ENCODE results near the gene ZNF276. TPM values are rescaled to one million over a fixed set of nuclear protein-coding genes. Genes with fewer than 3 reads are reported as not detected.
"Not testable (repeated sequence)": the region's sequence is repeated elsewhere in the genome, so short reads cannot be mapped to it uniquely, and the experiment has no call there.

The ZNF276 gene
- total RNA-seq, 2 donors from 2014 or later = 28.2 to 32.6 TPM

GRCh38 chr16:89782489-89782888 is 61.2 kb downstream of the ZNF276 start:
- no peak overlapping the region for H3K4me3 Mint-ChIP-seq

DNA sequence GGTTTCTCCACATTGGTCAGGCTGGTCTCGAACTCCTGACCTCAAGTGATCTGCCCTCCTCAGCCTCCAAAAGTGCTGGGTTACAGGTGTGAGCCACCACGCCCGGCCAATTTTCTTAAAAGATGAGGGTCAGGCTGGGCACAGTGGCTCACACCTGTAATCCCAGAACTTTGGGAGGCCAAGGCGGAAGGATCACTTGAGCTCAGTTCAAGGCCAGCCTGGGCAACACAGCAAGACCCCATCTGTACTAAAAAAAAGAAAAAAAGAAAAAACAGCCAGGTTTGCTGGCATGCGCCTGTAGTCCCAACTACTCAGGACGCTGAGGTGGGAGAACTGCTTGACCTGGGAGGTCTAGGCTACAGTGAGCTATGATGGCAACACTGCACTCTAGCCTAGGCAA is 62.6 kb downstream of the ZNF276 start:
- WGBS, 2 experiments (ENCODE audit: insufficient coverage in 1 of 2, insufficient read length in 1 of 2) = 94 to 96% methylated on average over 6 of the region's 6 CpGs
- not testable (repeated sequence) for H3K4me3 ChIP-seq (ENCODE audit: low read length); H3K27me3 ChIP-seq (ENCODE audit: control insufficient read depth, insufficient read depth, low read length, poor library complexity, severe bottlenecking); DNase-seq; H3K27ac Mint-ChIP-seq; H3K27ac ChIP-seq (ENCODE audit: low read depth, low read length); H3K4me1 ChIP-seq (ENCODE audit: control insufficient read depth, insufficient read depth, low read length); H3K9me3 Mint-ChIP-seq; H3K9ac ChIP-seq (ENCODE audit: extremely low read depth, low read length, poor library complexity, severe bottlenecking); H3K9me3 ChIP-seq (ENCODE audit: control insufficient read depth, low read length); H3K4me1 Mint-ChIP-seq; H3K27me3 Mint-ChIP-seq (ENCODE audit: insufficient read depth); H3K4me3 Mint-ChIP-seq
- H3K36me3 ChIP-seq (ENCODE audit: control insufficient read depth, insufficient read depth, low read length) = peaks cover 74% of the 10 kb centered on the region
- H3K36me3 Mint-ChIP-seq (ENCODE audit: low read depth) = peaks cover 75% of the 10 kb centered on the region

More at GRCh38 chr16:89782489-89782888, 61.2 kb downstream of the ZNF276 start:
- TF ChIP-seq, protein P1, sequence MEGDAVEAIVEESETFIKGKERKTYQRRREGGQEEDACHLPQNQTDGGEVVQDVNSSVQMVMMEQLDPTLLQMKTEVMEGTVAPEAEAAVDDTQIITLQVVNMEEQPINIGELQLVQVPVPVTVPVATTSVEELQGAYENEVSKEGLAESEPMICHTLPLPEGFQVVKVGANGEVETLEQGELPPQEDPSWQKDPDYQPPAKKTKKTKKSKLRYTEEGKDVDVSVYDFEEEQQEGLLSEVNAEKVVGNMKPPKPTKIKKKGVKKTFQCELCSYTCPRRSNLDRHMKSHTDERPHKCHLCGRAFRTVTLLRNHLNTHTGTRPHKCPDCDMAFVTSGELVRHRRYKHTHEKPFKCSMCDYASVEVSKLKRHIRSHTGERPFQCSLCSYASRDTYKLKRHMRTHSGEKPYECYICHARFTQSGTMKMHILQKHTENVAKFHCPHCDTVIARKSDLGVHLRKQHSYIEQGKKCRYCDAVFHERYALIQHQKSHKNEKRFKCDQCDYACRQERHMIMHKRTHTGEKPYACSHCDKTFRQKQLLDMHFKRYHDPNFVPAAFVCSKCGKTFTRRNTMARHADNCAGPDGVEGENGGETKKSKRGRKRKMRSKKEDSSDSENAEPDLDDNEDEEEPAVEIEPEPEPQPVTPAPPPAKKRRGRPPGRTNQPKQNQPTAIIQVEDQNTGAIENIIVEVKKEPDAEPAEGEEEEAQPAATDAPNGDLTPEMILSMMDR (conservative IDR thresholded peaks at IDR 0.05) = no peak
- H3K27ac ChIP-seq (ENCODE audit: low read depth, low read length) = no peak overlapping the region
- H3K9me3 ChIP-seq (ENCODE audit: control insufficient read depth, low read length) = no peaks in the 10 kb centered on the region
- H3K27me3 ChIP-seq (ENCODE audit: control insufficient read depth, insufficient read depth, low read length, poor library complexity, severe bottlenecking) = no peaks in the 10 kb centered on the region
- no peaks in the 10 kb centered on the region for H3K4me1 ChIP-seq (ENCODE audit: control insufficient read depth, insufficient read depth, low read length)
- peaks cover 9% of the 10 kb centered on the region for H3K4me1 Mint-ChIP-seq
- whole genome bisulfite sequencing, 2 experiments (ENCODE audit: insufficient coverage in 1 of 2, insufficient read length in 1 of 2) = 91 to 94% methylated on average over 4 to 6 of the region's 6 CpGs
- H3K36me3 ChIP-seq (ENCODE audit: control insufficient read depth, insufficient read depth, low read length) = peaks cover 71% of the 10 kb centered on the region
- H3K27me3 Mint-ChIP-seq (ENCODE audit: insufficient read depth) = no peaks in the 10 kb centered on the region
- peaks cover 72% of the 10 kb centered on the region for H3K36me3 Mint-ChIP-seq (ENCODE audit: low read depth)
- no peak overlapping the region for H3K27ac Mint-ChIP-seq
- DNase-seq = no peak
- H3K4me3 ChIP-seq (ENCODE audit: low read length) = no peak overlapping the region
- no peak overlapping the region for H3K9ac ChIP-seq (ENCODE audit: extremely low read depth, low read length, poor library complexity, severe bottlenecking)
- no peaks in the 10 kb centered on the region for H3K9me3 Mint-ChIP-seq

GRCh38 chr16:89784406-89784805 is 63.1 kb downstream of the ZNF276 start:
- no peaks in the 10 kb centered on the region for H3K27me3 Mint-ChIP-seq (ENCODE audit: insufficient read depth)
- Histone ChIP-seq H3K9me3 (ENCODE audit: control insufficient read depth, low read length) (no peaks in the 10 kb centered on the region), H3K9ac (ENCODE audit: extremely low read depth, low read length, poor library complexity, severe bottlenecking) (no peak overlapping the region), H3K4me3 (ENCODE audit: low read length) (no peak overlapping the region), H3K27me3 (ENCODE audit: control insufficient read depth, insufficient read depth, low read length, poor library complexity, severe bottlenecking) (no peaks in the 10 kb centered on the region), H3K27ac (ENCODE audit: low read depth, low read length) (no peak overlapping the region), H3K4me1 (ENCODE audit: control insufficient read depth, insufficient read depth, low read length) (no peaks in the 10 kb centered on the region), H3K36me3 (ENCODE audit: control insufficient read depth, insufficient read depth, low read length) (peaks cover 72% of the 10 kb centered on the region)
- H3K4me3 Mint-ChIP-seq = no peak overlapping the region
- TF ChIP-seq, protein P1 (conservative IDR thresholded peaks at IDR 0.05) = no peak
- H3K4me1 Mint-ChIP-seq = peaks cover 9% of the 10 kb centered on the region
- no peak for DNase-seq
- H3K36me3 Mint-ChIP-seq (ENCODE audit: low read depth) = peaks cover 74% of the 10 kb centered on the region
- no peaks in the 10 kb centered on the region for H3K9me3 Mint-ChIP-seq
- H3K27ac Mint-ChIP-seq = peak overlapping the region; percentile 26
- 87 to 96% methylated on average over 3 to 7 of the region's 7 CpGs for WGBS, 2 experiments (ENCODE audit: insufficient coverage in 1 of 2, insufficient read length in 1 of 2)

DNA sequence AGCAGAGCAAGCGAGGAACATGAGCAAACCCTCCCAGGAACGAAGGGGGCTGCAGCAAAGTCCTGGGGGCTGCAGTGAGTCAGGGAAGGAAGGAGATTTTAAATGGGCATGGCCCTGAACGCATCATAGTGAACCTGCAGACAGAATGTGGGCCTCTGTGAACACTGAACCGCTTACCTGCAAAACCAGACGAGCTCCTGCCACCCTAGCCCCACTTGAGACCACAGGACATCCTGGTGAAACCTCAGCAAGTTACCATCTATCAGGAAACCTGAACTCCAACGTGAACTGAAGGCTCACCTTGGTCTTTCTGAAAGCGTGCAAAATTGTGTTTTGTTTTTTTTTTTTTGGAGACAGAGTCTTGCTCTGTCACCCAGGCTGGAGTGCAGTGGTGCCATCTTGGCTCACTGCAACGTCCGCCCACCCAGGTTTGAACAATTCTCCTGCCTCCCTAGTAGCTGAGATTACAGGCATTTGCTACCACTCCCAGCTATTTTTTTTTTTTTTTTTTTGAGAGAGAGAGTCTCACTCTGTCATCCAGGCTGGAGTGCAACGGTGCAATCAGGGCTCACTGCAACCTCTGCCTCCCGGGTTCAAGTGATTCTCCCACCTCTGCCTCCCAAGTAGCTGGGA is 64.3 kb downstream of the ZNF276 start:
- no peak overlapping the region for H3K4me3 Mint-ChIP-seq
- no peaks in the 10 kb centered on the region for H3K27me3 Mint-ChIP-seq (ENCODE audit: insufficient read depth)
- no peaks in the 10 kb centered on the region for H3K9me3 Mint-ChIP-seq
- WGBS, 2 experiments (ENCODE audit: insufficient coverage in 1 of 2, insufficient read length in 1 of 2) = 95 to 99% methylated on average over 8 to 11 of the region's 11 CpGs
- H3K36me3 Mint-ChIP-seq (ENCODE audit: low read depth) = peaks cover 69% of the 10 kb centered on the region
- no peak overlapping the region for H3K27ac Mint-ChIP-seq
- DNase-seq = no peak
- H3K4me1 ChIP-seq (ENCODE audit: control insufficient read depth, insufficient read depth, low read length) = no peaks in the 10 kb centered on the region
- H3K9me3 ChIP-seq (ENCODE audit: control insufficient read depth, low read length) = no peaks in the 10 kb centered on the region
- H3K27ac ChIP-seq (ENCODE audit: low read depth, low read length) = no peak overlapping the region
- no peaks in the 10 kb centered on the region for H3K4me1 Mint-ChIP-seq
- H3K4me3 ChIP-seq (ENCODE audit: low read length) = no peak overlapping the region
- peaks cover 70% of the 10 kb centered on the region for H3K36me3 ChIP-seq (ENCODE audit: control insufficient read depth, insufficient read depth, low read length)
- H3K27me3 ChIP-seq (ENCODE audit: control insufficient read depth, insufficient read depth, low read length, poor library complexity, severe bottlenecking) = no peaks in the 10 kb centered on the region
- no peak overlapping the region for H3K9ac ChIP-seq (ENCODE audit: extremely low read depth, low read length, poor library complexity, severe bottlenecking)
- TF ChIP-seq, protein P1 (conservative IDR thresholded peaks at IDR 0.05) = no peak
